ENCODE measurements around the gene CSRNP3. TPM values are rescaled to one million over a fixed set of nuclear protein-coding genes. Genes with fewer than 3 reads are reported as not detected.

Gene CSRNP3
- total and polyA plus RNA-seq, 10 donors, result 0.30 to 7.4 (median 3.4) TPM

DNA sequence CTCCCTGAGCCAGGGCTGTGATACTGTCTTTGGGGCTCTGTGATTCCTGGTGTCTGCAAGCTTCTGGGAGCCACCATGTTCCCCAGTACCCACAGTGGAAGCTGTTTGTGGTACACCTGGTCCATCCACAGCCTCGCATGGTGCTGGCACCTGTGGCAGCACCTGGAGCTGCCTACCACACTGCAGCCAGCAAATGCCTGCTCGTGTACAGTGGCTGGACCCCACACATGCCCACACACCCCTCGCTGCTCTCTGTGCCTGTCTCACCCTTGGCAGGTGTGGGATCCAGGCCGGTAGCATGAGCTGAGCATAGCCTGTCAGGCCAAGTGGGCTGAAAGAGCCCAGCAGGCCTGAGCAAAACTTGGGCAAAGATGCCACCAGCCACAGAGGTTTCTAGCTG, 41.8 kb upstream of the CSRNP3 start:
- Histone ChIP-seq H3K4me1 (no peaks in the 10 kb centered on the region), H3K27ac (no peak overlapping the region), H3K27me3 (replicated peaks in 1 of 7) (no peaks in the 10 kb centered on the region), H3K4me3 (no peak overlapping the region), H3K36me3 (no peaks in the 10 kb centered on the region), H3K9me3 (peaks cover 0 to 12% (median 9%) of the 10 kb centered on the region in 8 donors)
- TF ChIP-seq POLR2AphosphoS5 (IDR thresholded peaks at IDR 0.05) (no peak), POLR2A (IDR thresholded peaks at IDR 0.05) (no peak)
- TF ChIP-seq, protein P1, sequence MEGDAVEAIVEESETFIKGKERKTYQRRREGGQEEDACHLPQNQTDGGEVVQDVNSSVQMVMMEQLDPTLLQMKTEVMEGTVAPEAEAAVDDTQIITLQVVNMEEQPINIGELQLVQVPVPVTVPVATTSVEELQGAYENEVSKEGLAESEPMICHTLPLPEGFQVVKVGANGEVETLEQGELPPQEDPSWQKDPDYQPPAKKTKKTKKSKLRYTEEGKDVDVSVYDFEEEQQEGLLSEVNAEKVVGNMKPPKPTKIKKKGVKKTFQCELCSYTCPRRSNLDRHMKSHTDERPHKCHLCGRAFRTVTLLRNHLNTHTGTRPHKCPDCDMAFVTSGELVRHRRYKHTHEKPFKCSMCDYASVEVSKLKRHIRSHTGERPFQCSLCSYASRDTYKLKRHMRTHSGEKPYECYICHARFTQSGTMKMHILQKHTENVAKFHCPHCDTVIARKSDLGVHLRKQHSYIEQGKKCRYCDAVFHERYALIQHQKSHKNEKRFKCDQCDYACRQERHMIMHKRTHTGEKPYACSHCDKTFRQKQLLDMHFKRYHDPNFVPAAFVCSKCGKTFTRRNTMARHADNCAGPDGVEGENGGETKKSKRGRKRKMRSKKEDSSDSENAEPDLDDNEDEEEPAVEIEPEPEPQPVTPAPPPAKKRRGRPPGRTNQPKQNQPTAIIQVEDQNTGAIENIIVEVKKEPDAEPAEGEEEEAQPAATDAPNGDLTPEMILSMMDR (IDR thresholded peaks at IDR 0.05 in 8 of 11, conservative IDR thresholded peaks at IDR 0.05 in 3 of 11), result no peak
- 68 to 100% (median 87%) methylated on average over 2 to 4 of the region's 4 CpGs for WGBS, 5 donors
- peak; percentile 70 for DNase-seq
- intact Hi-C loops (cut with DNase I; ENCODE audit: low total_unique reads), result no loop called here

GRCh38 chr2:165428926-165429325, 40.6 kb upstream of the CSRNP3 start:
- no peaks in the 10 kb centered on the region for H3K9me3 ChIP-seq
- H3K4me1 ChIP-seq, result no peaks in the 10 kb centered on the region
- H3K36me3 ChIP-seq, result no peaks in the 10 kb centered on the region
- no peaks in the 10 kb centered on the region for H3K27me3 ChIP-seq (replicated peaks in 1 of 7)
- no peak overlapping the region for H3K27ac ChIP-seq
- TF ChIP-seq POLR2AphosphoS5 (IDR thresholded peaks at IDR 0.05) (no peak), POLR2A (IDR thresholded peaks at IDR 0.05) (no peak)
- TF ChIP-seq, protein P1 (IDR thresholded peaks at IDR 0.05 in 8 of 11, conservative IDR thresholded peaks at IDR 0.05 in 3 of 11), result no peak
- 24 to 52% (median 29%) methylated on average over 1 of the region's 1 CpG for WGBS, 5 donors
- DNase-seq, result no peak
- intact Hi-C loops (cut with DNase I; ENCODE audit: low total_unique reads), result no loop called here
- H3K4me3 ChIP-seq, result no peak overlapping the region

GRCh38 chr2:165431014-165431413, 38.5 kb upstream of the CSRNP3 start:
- no peaks in the 10 kb centered on the region for H3K36me3 ChIP-seq
- intact Hi-C loops (cut with DNase I; ENCODE audit: low total_unique reads), result no loop called here
- H3K4me1 ChIP-seq, result no peaks in the 10 kb centered on the region
- TF ChIP-seq POLR2A (IDR thresholded peaks at IDR 0.05) (no peak), POLR2AphosphoS5 (IDR thresholded peaks at IDR 0.05) (no peak)
- TF ChIP-seq, protein P1 (IDR thresholded peaks at IDR 0.05 in 8 of 11, conservative IDR thresholded peaks at IDR 0.05 in 3 of 11), result no peak
- H3K27ac ChIP-seq, result no peak overlapping the region
- H3K4me3 ChIP-seq, result no peak overlapping the region
- H3K9me3 ChIP-seq, result no peaks in the 10 kb centered on the region
- no peaks in the 10 kb centered on the region for H3K27me3 ChIP-seq (replicated peaks in 1 of 7)
- no peak for DNase-seq

- DNase-seq, result no peak
- TF ChIP-seq, protein P1 (IDR thresholded peaks at IDR 0.05 in 8 of 11, conservative IDR thresholded peaks at IDR 0.05 in 3 of 11), result no peak
- TF ChIP-seq POLR2AphosphoS5 (IDR thresholded peaks at IDR 0.05) (no peak), POLR2A (IDR thresholded peaks at IDR 0.05) (no peak)
- no peak overlapping the region for H3K27ac ChIP-seq
- no peaks in the 10 kb centered on the region for H3K27me3 ChIP-seq (replicated peaks in 1 of 7)
- intact Hi-C loops (cut with DNase I; ENCODE audit: low total_unique reads), result no loop called here
- no peaks in the 10 kb centered on the region for H3K4me1 ChIP-seq
- H3K36me3 ChIP-seq, result no peaks in the 10 kb centered on the region
- no peaks in the 10 kb centered on the region for H3K9me3 ChIP-seq
- no peak overlapping the region for H3K4me3 ChIP-seq
Measured at GRCh38 chr2:165432234-165432966, 37.1 kb upstream of the CSRNP3 start.

Data from spleen (tissue), 11 donors.